ENCODE results near the gene PRPS1L1. TPM values are rescaled to one million over a fixed set of nuclear protein-coding genes. Genes with fewer than 3 reads are reported as not detected.

Gene PRPS1L1
- polyA plus RNA-seq, 1 donor (not counting 4 experiments of a cell fraction or from before 2014, with no cell fraction given): not detected

GRCh38 chr7:17983221-17984062 lies 44.2 kb downstream of the PRPS1L1 start:
- Histone ChIP-seq H3K9me3 (ENCODE audit: control insufficient read depth, low read depth, low read length) (no peaks in the 10 kb centered on the region), H3K79me2 (ENCODE audit: control insufficient read depth, insufficient read depth, low read length) (no peaks in the 10 kb centered on the region), H3K9me1 (ENCODE audit: control insufficient read depth, extremely low read depth, insufficient read depth, low read length) (no peaks in the 10 kb centered on the region), H3K4me1 (ENCODE audit: control insufficient read depth, extremely low read depth, insufficient read depth, low read length) (peaks cover 10% of the 10 kb centered on the region), H4K20me1 (ENCODE audit: control insufficient read depth, extremely low read depth, insufficient read depth, low read length) (no peaks in the 10 kb centered on the region), H3K4me3 (ENCODE audit: control insufficient read depth in 2 of 3, extremely low read depth in 1 of 3, insufficient read depth in 2 of 3, low read depth in 1 of 3, low read length in 3 of 3) (no peak overlapping the region), H3K9ac (ENCODE audit: control insufficient read depth, extremely low read depth, insufficient read depth, low read length) (no peak overlapping the region), H3K36me3 (ENCODE audit: control insufficient read depth in 2 of 2, extremely low read depth in 1 of 2, insufficient read depth in 2 of 2, low read length in 2 of 2) (no peaks in the 10 kb centered on the region), H3K27me3 (ENCODE audit: control insufficient read depth, extremely low read depth, insufficient read depth, low read length) (no peaks in the 10 kb centered on the region), H3K27ac (ENCODE audit: control insufficient read depth, insufficient read depth, low read length) (no peak overlapping the region), H2AFZ (ENCODE audit: control insufficient read depth, low read length) (no peak overlapping the region), H3K4me2 (ENCODE audit: control insufficient read depth, extremely low read depth, insufficient read depth, low read depth, low read length) (no peak overlapping the region)
- DNase-seq (ENCODE audit: low read depth, low spot score) (no peak), FAIRE-seq (no peak)
- TF ChIP-seq CTCF (optimal IDR thresholded peaks at IDR 0.05 in 1 of 3, IDR thresholded peaks at IDR 0.05 in 1 of 3, conservative IDR thresholded peaks at IDR 0.05 in 1 of 3; ENCODE audit: extremely low read depth in 1 of 3, insufficient read depth in 2 of 3, low read length in 3 of 3) (no peak), EZH2 (IDR thresholded peaks at IDR 0.05; ENCODE audit: low read length) (no peak)
- dilution Hi-C loops (cut with MboI; ENCODE audit: extremely low pct_ligation_motif_present, low sequenced_read_pairs): no loop called here

GRCh38 chr7:17976952-17977351 lies 50.7 kb downstream of the PRPS1L1 start:
- H2AFZ ChIP-seq (ENCODE audit: control insufficient read depth, low read length): no peak overlapping the region
- no peaks in the 10 kb centered on the region for H3K79me2 ChIP-seq (ENCODE audit: control insufficient read depth, insufficient read depth, low read length)
- DNase-seq (ENCODE audit: low read depth, low spot score) (no peak), FAIRE-seq (no peak)
- dilution Hi-C loops (cut with MboI; ENCODE audit: extremely low pct_ligation_motif_present, low sequenced_read_pairs): no loop called here
- H3K36me3 ChIP-seq (ENCODE audit: control insufficient read depth in 2 of 2, extremely low read depth in 1 of 2, insufficient read depth in 2 of 2, low read length in 2 of 2): no peaks in the 10 kb centered on the region
- H3K4me3 ChIP-seq (ENCODE audit: control insufficient read depth in 2 of 3, extremely low read depth in 1 of 3, insufficient read depth in 2 of 3, low read depth in 1 of 3, low read length in 3 of 3): no peak overlapping the region
- no peak overlapping the region for H3K4me2 ChIP-seq (ENCODE audit: control insufficient read depth, extremely low read depth, insufficient read depth, low read depth, low read length)
- H3K4me1 ChIP-seq (ENCODE audit: control insufficient read depth, extremely low read depth, insufficient read depth, low read length): no peaks in the 10 kb centered on the region
- no peak for TF ChIP-seq EZH2 (IDR thresholded peaks at IDR 0.05; ENCODE audit: low read length)
- TF ChIP-seq CTCF (optimal IDR thresholded peaks at IDR 0.05 in 1 of 3, IDR thresholded peaks at IDR 0.05 in 1 of 3, conservative IDR thresholded peaks at IDR 0.05 in 1 of 3; ENCODE audit: extremely low read depth in 1 of 3, insufficient read depth in 2 of 3, low read length in 3 of 3): no peak
- no peak overlapping the region for H3K9ac ChIP-seq (ENCODE audit: control insufficient read depth, extremely low read depth, insufficient read depth, low read length)
- no peaks in the 10 kb centered on the region for H3K9me3 ChIP-seq (ENCODE audit: control insufficient read depth, low read depth, low read length)
- H3K9me1 ChIP-seq (ENCODE audit: control insufficient read depth, extremely low read depth, insufficient read depth, low read length): no peaks in the 10 kb centered on the region
- no peaks in the 10 kb centered on the region for H4K20me1 ChIP-seq (ENCODE audit: control insufficient read depth, extremely low read depth, insufficient read depth, low read length)
- H3K27me3 ChIP-seq (ENCODE audit: control insufficient read depth, extremely low read depth, insufficient read depth, low read length): no peaks in the 10 kb centered on the region
- H3K27ac ChIP-seq (ENCODE audit: control insufficient read depth, insufficient read depth, low read length): no peak overlapping the region

Other genes with a start within 250 kb of the PRPS1L1 start
- 14.6 to 22.6 TPM (median 18.0 TPM) in 3 replicates for gene SNX13, start 87.4 kb downstream of the PRPS1L1 start, polyA plus RNA-seq